K562 (cell line): ENCODE measurements around the gene COQ4. TPM values are rescaled to one million over a fixed set of nuclear protein-coding genes. Genes with fewer than 3 reads are reported as not detected.

Experiments used
- CBX2 ChIP-seq: fragments of 200-600 bp; sonication (generic); IDR thresholded peaks from one replicate; pipeline ENCODE4 v1.6.1; 2012; ENCODE audit warnings: mild to moderate bottlenecking, low read length, inconsistent platforms; ENCODE audit not compliant: insufficient read depth, poor library complexity, severe bottlenecking
- CTBP1 ChIP-seq: fragments of 450-650 bp; IDR thresholded peaks from 2 replicates; pipeline ENCODE4 v1.6.1; 2016; ENCODE audit warnings: borderline replicate concordance
- E2F6 ChIP-seq, 2 experiments: IDR thresholded peaks; 2 replicates each; pipeline ENCODE4 v1.6.1; 2011; ENCODE audit warnings: borderline replicate concordance in 1 of 2, control low read depth in 1 of 2, low read depth in 1 of 2, low read length in 1 of 2, mild to moderate bottlenecking in 1 of 2, mixed read lengths in 1 of 2, moderate library complexity in 1 of 2; ENCODE audit not compliant: insufficient read depth in 1 of 2, insufficient read length in 1 of 2, poor library complexity in 1 of 2, severe bottlenecking in 1 of 2; ENCODE audit errors: extremely low read depth in 1 of 2
- EWSR1 ChIP-seq: fragments of 450-650 bp; IDR thresholded peaks from 2 replicates; pipeline ENCODE4 v1.6.1; 2018; ENCODE audit warnings: borderline replicate concordance, mild to moderate bottlenecking, low read depth, moderate library complexity; ENCODE audit not compliant: partially characterized antibody
- FOXA3 ChIP-seq, 2 experiments: fragments of 450-650 bp in 1 of 2; sonication (generic) in 1 of 2; formaldehyde crosslinking; IDR thresholded peaks in 1 of 2; conservative IDR thresholded peaks in 1 of 2; 2 replicates each; pipeline versions ENCODE4 v1.4.0 to v1.8.0; 2020 to 2022; ENCODE audit warnings: mild to moderate bottlenecking in 2 of 2, missing genetic modification reagents in 1 of 2
- HDGF ChIP-seq: fragments of 450-650 bp; IDR thresholded peaks from 2 replicates; pipeline ENCODE4 v1.6.1; 2016
- IFI16 ChIP-seq: fragments of 250-450 bp; sonication (Bioruptor Pico); IDR thresholded peaks from 2 replicates; pipeline ENCODE4 v2.1.2; 2022; ENCODE audit warnings: mild to moderate bottlenecking, inconsistent platforms
- LEF1 ChIP-seq: fragments of 450-650 bp; IDR thresholded peaks from 2 replicates; pipeline ENCODE4 v1.6.1; 2016; ENCODE audit warnings: mild to moderate bottlenecking
- MTA2 ChIP-seq: fragments of 450-650 bp; IDR thresholded peaks from 2 replicates; pipeline ENCODE4 v1.6.1; 2016; ENCODE audit warnings: low read depth
- NR3C1 ChIP-seq: sonication (generic); formaldehyde crosslinking; IDR thresholded peaks from 2 replicates; pipeline ENCODE4 v1.8.1; 2022; ENCODE audit warnings: missing genetic modification reagents
- PHF20 ChIP-seq: fragments of 450-650 bp; IDR thresholded peaks from 2 replicates; pipeline ENCODE4 v1.6.1; 2018; ENCODE audit not compliant: partially characterized antibody
- PKNOX1 ChIP-seq: fragments of 450-650 bp; IDR thresholded peaks from 2 replicates; pipeline ENCODE4 v1.6.1; 2016
- POLR2AphosphoS2 ChIP-seq: IDR thresholded peaks from 2 replicates; pipeline ENCODE4 v1.6.1; 2012; ENCODE audit warnings: low read length, improper control_type of control experiment
- SREBF1 ChIP-seq: fragments of 150-350 bp; IDR thresholded peaks from 2 replicates; pipeline ENCODE4 v1.6.1; 2014; ENCODE audit warnings: antibody characterized with exemption, low read depth, low read length, borderline replicate concordance
- SUPT5H ChIP-seq: fragments of 450-650 bp; IDR thresholded peaks from 2 replicates; pipeline ENCODE4 v1.6.1; 2016
- VEZF1 ChIP-seq: fragments of 200-800 bp; sonication (Bioruptor generic); IDR thresholded peaks from 2 replicates; pipeline ENCODE4 v1.6.1; 2017; ENCODE audit warnings: missing genetic modification characterization, missing compliant biosample characterization
- ZFP91 ChIP-seq: sonication (generic); formaldehyde crosslinking; IDR thresholded peaks from 2 replicates; pipeline ENCODE4 v1.8.0; 2022; ENCODE audit warnings: mild to moderate bottlenecking, missing genetic modification reagents
- ZNF165 ChIP-seq: fragments of 250-450 bp; sonication (Bioruptor Pico); IDR thresholded peaks from 2 replicates; pipeline ENCODE4 v1.4.0; 2020; ENCODE audit warnings: borderline replicate concordance
- ZNF24 ChIP-seq: fragments of 450-650 bp; IDR thresholded peaks from 2 replicates; pipeline ENCODE4 v1.6.1; 2016
- ZNF592 ChIP-seq: fragments of 450-650 bp; IDR thresholded peaks from 2 replicates; pipeline ENCODE4 v1.6.1; 2017; ENCODE audit warnings: antibody characterized with exemption, mild to moderate bottlenecking
- polyA plus RNA-seq, 8 experiments: library from polyadenylated mRNA; depleted of rRNA in 4 of 8; stranded (reverse) in 5 of 8; unstranded in 3 of 8; fragments of >200 nt; fragmentation: Nextera tagmentation in 2 of 8; fragmentation: Illumina TruSeq in 1 of 8; extraction: Ambion mirVana in 2 of 8; extraction: Trizol in 1 of 8; gene quantifications; 2 replicates each; pipeline versions ENCODE4 v1.2.1 to v1.2.3, GENCODE V29; 2011 to 2014; ENCODE audit warnings: inconsistent platforms in 1 of 8, missing spikeins in 1 of 8
- total RNA-seq, 7 experiments: library from RNA; depleted of rRNA in 6 of 7; stranded (reverse); fragments of >200 nt in 6 of 7; fragmentation: Illumina TruSeq in 2 of 7; extraction: Trizol in 2 of 7; gene quantifications; 2 replicates each; pipeline versions ENCODE4 v1.2.1 to v1.2.3, GENCODE V29; 2011 to 2021; ENCODE audit warnings: low replicate concordance in 1 of 7

Gene COQ4
- total and polyA plus RNA-seq, 9 of the 15 experiments (the other 6 are each of a cell fraction or from before 2014, with no cell fraction given): 9.1 to 135 (median 67.2) TPM

GRCh38 chr9:128321879-128322403 lies 698 bp upstream of the COQ4 start (continued):
- no peak for TF ChIP-seq ZFP91 (CRISPR knock-in tag)
- peak in 1 of 2 experiments; percentile 28 for TF ChIP-seq E2F6 (IDR thresholded peaks at IDR 0.05; ENCODE audit: borderline replicate concordance in 1 of 2, extremely low read depth in 1 of 2, insufficient read depth in 1 of 2, insufficient read length in 1 of 2, low read depth in 1 of 2, low read length in 1 of 2, poor library complexity in 1 of 2, severe bottlenecking in 1 of 2)
- TF ChIP-seq CBX2: no peak
- TF ChIP-seq PHF20: no peak
- no peak for TF ChIP-seq NR3C1 (CRISPR knock-in tag)
- TF ChIP-seq ZNF592: no peak
- no peak for TF ChIP-seq SUPT5H
- no peak for TF ChIP-seq PKNOX1
- no peak for TF ChIP-seq HDGF
- TF ChIP-seq POLR2AphosphoS2: no peak
- TF ChIP-seq ZNF165 (CRISPR knock-in tag): no peak
- no peak for TF ChIP-seq VEZF1 (CRISPR knock-in tag)
- no peak for TF ChIP-seq FOXA3 (CRISPR knock-in tag; conservative IDR thresholded peaks at IDR 0.05 in 1 of 2, IDR thresholded peaks at IDR 0.05 in 1 of 2)
- no peak for TF ChIP-seq SREBF1
- TF ChIP-seq ZNF24: no peak
- no peak for TF ChIP-seq IFI16 (CRISPR knock-in tag)
- TF ChIP-seq CTBP1: no peak
- TF ChIP-seq EWSR1: no peak
- TF ChIP-seq LEF1: no peak
- no peak for TF ChIP-seq MTA2
